ENCODE data around the gene ZNF630.

ZNF630 gene

DNA sequence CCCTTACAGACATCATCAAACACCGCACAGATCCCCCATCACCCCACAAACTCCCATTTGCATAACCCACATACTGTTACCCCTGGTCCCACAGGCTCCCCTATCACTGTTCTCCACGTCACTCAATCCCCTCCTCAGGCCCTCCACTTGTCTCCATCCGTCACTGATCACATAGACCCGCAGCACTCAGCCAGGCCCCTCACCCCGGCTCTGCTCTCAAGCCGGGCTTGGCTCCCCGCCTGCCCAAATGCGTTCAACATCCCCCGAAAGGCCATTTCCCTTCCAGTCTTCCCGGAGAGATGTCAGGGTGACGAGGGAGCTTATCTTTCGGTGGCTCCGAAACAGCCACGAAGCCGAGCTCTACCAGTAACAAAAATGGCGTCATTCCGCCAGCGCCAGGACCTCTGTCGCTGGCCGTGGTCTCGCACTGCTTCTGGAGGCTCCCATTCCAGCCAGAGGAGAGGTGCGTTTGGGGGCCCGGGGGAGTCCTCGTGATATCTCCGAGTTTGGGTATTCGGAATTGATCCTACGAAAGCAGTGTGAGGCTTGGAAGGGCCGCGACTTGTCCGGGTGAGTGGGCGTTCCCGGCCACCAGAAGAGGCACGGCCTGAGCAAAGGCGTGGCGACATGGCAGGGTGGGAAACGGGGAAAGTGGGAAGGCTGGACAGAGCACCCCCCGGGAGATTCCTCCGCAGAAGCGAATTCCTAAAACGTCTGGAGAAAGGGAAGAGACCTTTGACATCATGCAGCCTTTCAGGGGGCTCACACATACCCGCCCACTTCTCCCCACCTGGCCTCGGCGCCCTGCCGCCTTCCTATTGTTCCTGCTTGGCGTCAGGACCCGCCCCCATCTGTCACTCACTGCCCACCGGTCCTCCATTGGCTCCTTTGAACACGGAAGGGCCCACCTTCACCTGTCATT lies at the start of gene ZNF630:
ZNF630 (minus strand) TSS at position 577 of the 922 bp plus-strand sequence. CDS start 4,754 bp downstream, outside the sequence.
- in situ Hi-C loops (cut with MboI; ENCODE audit: low sequenced_read_pairs) = no loop called here

GRCh38 chrX:48107717-48108116 lies 36.3 kb upstream of the ZNF630 start:
- in situ Hi-C loops (cut with MboI; ENCODE audit: low sequenced_read_pairs) = no loop called here

DNA sequence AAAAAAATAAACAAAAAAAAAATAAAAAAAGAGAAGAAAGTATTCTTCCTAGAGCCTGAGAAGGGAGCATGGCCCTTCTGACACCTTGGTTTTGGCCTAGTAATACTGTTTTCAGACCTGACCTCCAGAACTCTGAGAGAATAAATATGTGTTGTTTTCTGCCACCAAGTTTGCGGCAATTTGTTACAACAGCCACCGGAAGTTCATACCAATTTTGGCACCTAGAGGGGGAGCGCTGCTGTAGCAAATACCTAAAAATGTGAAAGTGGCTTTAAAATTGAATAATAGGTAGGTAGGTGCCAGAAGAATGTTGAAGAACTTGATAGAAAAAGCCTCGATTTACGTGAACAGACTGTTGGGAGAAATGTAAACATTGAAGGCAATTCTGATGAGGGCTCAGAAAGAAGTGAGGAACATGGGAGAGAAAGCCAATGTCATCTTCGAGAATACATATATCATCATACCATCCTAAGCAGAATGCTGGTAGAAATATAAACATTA lies 31.5 kb upstream of the ZNF630 start:
- in situ Hi-C loops (cut with MboI; ENCODE audit: low sequenced_read_pairs) = no loop called here

GRCh38 chrX:48101443-48101842 lies 30.0 kb upstream of the ZNF630 start:
- in situ Hi-C loops (cut with MboI; ENCODE audit: low sequenced_read_pairs) = no loop called here

GRCh38 chrX:48092558-48092957 lies 21.1 kb upstream of the ZNF630 start:
- in situ Hi-C loops (cut with MboI; ENCODE audit: low sequenced_read_pairs) = loop anchor here (25.0 kb wide), 1 partner anchor 395 kb away; the partner anchor contains the start of gene FTSJ1

DNA sequence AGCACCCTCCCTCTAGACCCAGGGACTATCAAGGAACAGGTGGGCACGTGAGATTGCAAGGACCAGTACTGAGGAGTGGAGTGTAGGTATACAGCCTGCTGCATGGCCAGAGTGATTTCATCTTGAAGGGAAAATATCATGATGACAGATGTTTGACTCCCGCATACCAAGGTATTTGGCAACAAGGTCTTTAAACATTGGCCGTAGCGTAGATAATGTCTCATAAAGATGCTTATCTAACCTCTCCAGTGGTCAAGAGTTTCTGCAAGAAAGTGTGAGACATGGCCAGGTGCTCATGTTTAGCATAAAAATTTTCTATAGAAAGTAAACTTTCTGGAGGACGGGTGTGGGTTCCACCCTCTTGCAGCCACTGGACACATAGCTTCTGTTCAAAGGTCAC lies 18.7 kb upstream of the ZNF630 start:
- in situ Hi-C loops (cut with MboI; ENCODE audit: low sequenced_read_pairs) = loop anchor here (25.0 kb wide), 1 partner anchor 397 kb away; the partner anchor contains the start of gene FTSJ1

GRCh38 chrX:48086082-48086481 lies 14.6 kb upstream of the ZNF630 start:
- in situ Hi-C loops (cut with MboI; ENCODE audit: low sequenced_read_pairs) = loop anchor here (25.0 kb wide), 1 partner anchor 401 kb away; the partner anchor contains the start of gene FTSJ1

GRCh38 chrX:48083706-48084105 lies 12.3 kb upstream of the ZNF630 start:
- in situ Hi-C loops (cut with MboI; ENCODE audit: low sequenced_read_pairs) = loop anchor here (25.0 kb wide), 1 partner anchor 404 kb away; the partner anchor contains the start of gene FTSJ1

GRCh38 chrX:48083212-48083611 lies 11.8 kb upstream of the ZNF630 start:
- in situ Hi-C loops (cut with MboI; ENCODE audit: low sequenced_read_pairs) = loop anchor here (25.0 kb wide), 1 partner anchor 404 kb away; the partner anchor contains the start of gene FTSJ1

DNA sequence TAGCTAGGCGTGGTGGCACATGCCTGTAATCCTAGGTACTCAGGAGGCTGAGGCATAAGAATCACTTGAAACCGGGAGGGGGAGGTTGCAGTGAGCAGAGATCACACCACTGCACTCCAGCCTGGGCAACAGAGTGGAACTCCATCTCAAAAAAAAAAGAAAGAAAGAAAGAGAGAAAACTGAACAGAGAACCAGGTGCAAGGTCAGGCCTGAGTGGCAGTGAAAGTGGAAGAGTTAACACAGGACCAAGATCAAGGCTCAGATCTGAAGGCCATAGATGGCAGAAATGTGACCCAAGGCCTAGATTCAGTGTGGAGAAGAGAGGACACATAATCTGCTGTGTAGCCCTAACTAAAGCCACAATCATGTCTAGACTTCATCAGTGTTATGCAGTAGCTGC lies 4.9 kb upstream of the ZNF630 start:
- in situ Hi-C loops (cut with MboI; ENCODE audit: low sequenced_read_pairs) = loop anchor here (25.0 kb wide), 1 partner anchor 411 kb away; the partner anchor contains the start of gene FTSJ1

GRCh38 chrX:48071986-48072605 lies 656 bp upstream of the ZNF630 start:
- in situ Hi-C loops (cut with MboI; ENCODE audit: low sequenced_read_pairs) = no loop called here

DNA sequence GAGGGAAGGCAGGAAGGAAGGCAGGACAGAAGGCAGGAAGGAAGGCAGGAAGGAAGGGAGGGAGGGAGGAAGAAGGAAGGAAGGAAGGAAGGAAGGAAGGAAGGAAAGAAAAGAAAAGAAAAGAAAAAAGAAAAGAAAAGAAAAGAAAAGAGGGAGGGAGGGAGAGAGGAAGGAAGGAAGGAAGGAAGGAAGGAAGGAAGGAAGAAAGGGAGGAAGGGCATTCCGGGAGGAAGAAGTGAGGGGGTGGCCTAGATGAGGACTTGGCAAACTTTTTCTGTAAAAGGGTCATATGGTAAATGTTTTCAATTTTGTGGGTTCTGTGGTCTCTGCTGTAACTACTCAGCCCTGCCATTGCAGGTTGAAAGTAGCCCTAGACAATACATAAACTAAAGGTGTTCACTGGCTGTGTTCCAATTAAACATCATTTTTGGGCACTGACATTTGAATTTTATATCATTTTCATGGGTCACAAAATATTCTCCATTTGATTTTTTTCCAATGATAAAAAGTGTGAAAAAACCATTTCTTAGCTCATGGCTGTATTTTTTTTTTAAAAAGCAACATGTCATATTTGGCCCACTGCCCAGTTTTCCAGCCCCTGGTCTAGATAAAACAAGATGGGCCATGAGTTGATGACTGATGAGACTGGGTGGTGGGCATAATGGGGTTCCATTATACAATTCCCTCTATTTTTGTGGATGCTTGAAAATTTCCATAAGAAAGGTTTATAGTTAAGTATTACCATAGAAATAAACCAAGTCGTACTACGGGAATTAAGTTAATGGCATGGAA lies 3.1 kb downstream of the ZNF630 start:
- in situ Hi-C loops (cut with MboI; ENCODE audit: low sequenced_read_pairs) = no loop called here

- in situ Hi-C loops (cut with MboI; ENCODE audit: low sequenced_read_pairs) = no loop called here
Observed at GRCh38 chrX:48064261-48064660, 7.2 kb downstream of the ZNF630 start.

DNA sequence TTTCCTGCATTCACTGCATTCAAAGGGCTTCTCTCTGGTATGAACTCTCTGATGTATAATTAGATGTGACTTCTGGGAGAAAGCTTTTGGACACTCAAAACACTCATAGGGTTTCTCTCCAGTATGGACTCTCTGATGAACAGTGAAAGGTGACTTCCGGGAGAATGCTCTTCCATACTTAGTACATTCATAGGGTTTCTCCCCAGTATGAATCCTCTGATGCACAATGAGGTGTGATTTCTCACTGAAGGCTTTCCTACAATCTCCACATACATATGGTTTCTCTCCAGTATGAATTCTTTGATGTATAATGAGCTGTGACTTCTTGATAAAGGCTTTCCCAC lies 12.2 kb downstream of the ZNF630 start:
- in situ Hi-C loops (cut with MboI; ENCODE audit: low sequenced_read_pairs) = no loop called here

- in situ Hi-C loops (cut with MboI; ENCODE audit: low sequenced_read_pairs) = no loop called here
Observed at GRCh38 chrX:48058621-48059295, 12.7 kb downstream of the ZNF630 start.

GRCh38 chrX:48046846-48047245 lies 24.6 kb downstream of the ZNF630 start:
- in situ Hi-C loops (cut with MboI; ENCODE audit: low sequenced_read_pairs) = no loop called here

- in situ Hi-C loops (cut with MboI; ENCODE audit: low sequenced_read_pairs) = no loop called here
Observed at GRCh38 chrX:48045410-48046311, 25.8 kb downstream of the ZNF630 start.

DNA sequence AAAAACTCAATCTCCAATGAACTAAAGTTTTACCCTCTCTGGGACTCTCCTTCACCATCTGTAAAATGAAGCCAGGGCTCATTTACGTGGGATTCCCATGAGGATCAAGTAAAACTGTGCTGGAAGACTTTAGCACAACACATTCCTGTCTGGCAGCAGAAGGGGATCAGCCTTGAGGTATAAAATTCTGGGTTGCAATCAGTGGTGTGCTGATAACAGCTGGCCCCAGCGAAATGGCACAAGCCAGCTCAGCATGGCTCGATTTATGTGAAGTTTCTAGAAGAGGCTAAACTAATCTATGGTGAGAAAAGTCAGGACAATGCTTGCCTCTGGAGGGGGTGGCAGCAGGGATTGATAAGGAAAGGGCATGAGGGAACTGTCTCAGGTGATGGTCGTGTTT lies 28.4 kb downstream of the ZNF630 start:
- in situ Hi-C loops (cut with MboI; ENCODE audit: low sequenced_read_pairs) = no loop called here

DNA sequence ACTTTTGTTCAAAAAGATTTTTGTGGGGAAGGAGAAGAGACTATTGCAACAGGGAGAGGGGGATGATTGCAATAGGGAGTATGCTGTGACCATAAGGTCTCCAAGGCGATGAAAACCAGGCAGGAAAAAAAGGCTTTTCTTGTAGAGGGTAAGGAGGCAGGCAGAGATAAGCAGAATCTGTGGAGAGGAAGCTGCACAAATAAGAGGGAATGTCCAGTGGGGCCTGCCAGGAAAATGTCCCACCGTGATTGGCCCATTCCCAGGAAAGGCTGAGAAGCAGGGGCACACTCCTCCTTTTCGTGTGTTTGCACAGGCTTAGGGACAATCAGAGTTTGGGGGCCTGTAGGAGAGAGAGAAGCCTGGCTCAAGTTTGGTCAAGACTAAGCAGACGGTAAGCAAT lies 35.5 kb downstream of the ZNF630 start:
- in situ Hi-C loops (cut with MboI; ENCODE audit: low sequenced_read_pairs) = no loop called here

All from HL-60/S4 treated with retinoic acid at 250 ng/mL for 4 days and 3 days (cell line).